HepG2 (cell line): ENCODE results near the gene SDK1. TPM values are rescaled to one million over a fixed set of nuclear protein-coding genes. Genes with fewer than 3 reads are reported as not detected.
A peak's percentile ranks its signal among the peaks of the same experiment; 100 is the strongest.

Source experiments
- ESRRA ChIP-seq: sonication (generic); formaldehyde crosslinking; IDR thresholded peaks from 2 replicates; pipeline ENCODE4 v1.5.1; 2020; ENCODE audit warnings: mild to moderate bottlenecking, low read depth, missing genetic modification reagents
- FOXJ3 ChIP-seq: sonication (generic); formaldehyde crosslinking; IDR thresholded peaks from 2 replicates; pipeline ENCODE4 v1.4.0; 2020; ENCODE audit warnings: missing genetic modification reagents, mild to moderate bottlenecking, borderline replicate concordance
- FOXP4 ChIP-seq: sonication (generic); formaldehyde crosslinking; IDR thresholded peaks from 2 replicates; pipeline ENCODE4 v1.4.0; 2020; ENCODE audit warnings: missing genetic modification reagents
- GATAD2A ChIP-seq: IDR thresholded peaks from 2 replicates; pipeline ENCODE4 v1.6.1; 2016
- HCFC1 ChIP-seq: fragments of 150-350 bp; IDR thresholded peaks from 2 replicates; pipeline ENCODE4 v1.6.1; 2014; ENCODE audit warnings: low read depth, low read length
- NBN ChIP-seq: fragments of 450-650 bp; conservative IDR thresholded peaks from 2 replicates; pipeline ENCODE4 v1.6.1; 2017
- NFKBIZ ChIP-seq: IDR thresholded peaks from 2 replicates; pipeline ENCODE4 v1.6.1; 2018; ENCODE audit warnings: missing genetic modification reagents, missing compliant biosample characterization
- NR2F6 ChIP-seq, 2 experiments: IDR thresholded peaks; 2 replicates each; pipeline ENCODE4 v1.6.1; 2016; ENCODE audit warnings: antibody characterized with exemption in 1 of 2, mild to moderate bottlenecking in 1 of 2
- PHF21A ChIP-seq: sonication (generic); formaldehyde crosslinking; IDR thresholded peaks from 2 replicates; pipeline ENCODE4 v1.5.0; 2020; ENCODE audit warnings: mild to moderate bottlenecking, missing genetic modification reagents
- RARA ChIP-seq: IDR thresholded peaks from 2 replicates; pipeline ENCODE4 v1.6.1; 2016; ENCODE audit warnings: missing genetic modification reagents, missing compliant biosample characterization
- ZNF281 ChIP-seq: sonication (generic); formaldehyde crosslinking; IDR thresholded peaks from 2 replicates; pipeline ENCODE4 v1.4.0; 2020; ENCODE audit warnings: missing genetic modification reagents, borderline replicate concordance
- ZNF33A ChIP-seq: sonication (generic); formaldehyde crosslinking; IDR thresholded peaks from 2 replicates; pipeline ENCODE4 v1.5.1; 2020; ENCODE audit warnings: missing genetic modification reagents, mild to moderate bottlenecking, moderate library complexity, borderline replicate concordance
- ZNF44 ChIP-seq: sonication (generic); formaldehyde crosslinking; IDR thresholded peaks from 2 replicates; pipeline ENCODE4 v1.5.1; 2020; ENCODE audit warnings: mild to moderate bottlenecking, missing genetic modification reagents
- ZNF567 ChIP-seq: sonication (generic); formaldehyde crosslinking; IDR thresholded peaks from 2 replicates; pipeline ENCODE4 v1.8.1; 2023; ENCODE audit warnings: mild to moderate bottlenecking, missing genetic modification reagents, borderline replicate concordance
- ZNF703 ChIP-seq: sonication (generic); formaldehyde crosslinking; IDR thresholded peaks from 2 replicates; pipeline ENCODE4 v1.5.1; 2020; ENCODE audit warnings: missing genetic modification reagents, mild to moderate bottlenecking, moderate library complexity, borderline replicate concordance
- ZNF709 ChIP-seq: sonication (generic); formaldehyde crosslinking; IDR thresholded peaks from 2 replicates; pipeline ENCODE4 v1.5.0; 2020; ENCODE audit warnings: mild to moderate bottlenecking, missing genetic modification reagents
- ZNF776 ChIP-seq: sonication (generic); formaldehyde crosslinking; IDR thresholded peaks from 2 replicates; pipeline ENCODE4 v1.4.0; 2020; ENCODE audit warnings: mild to moderate bottlenecking, missing genetic modification reagents
- ZNF777 ChIP-seq: sonication (generic); formaldehyde crosslinking; IDR thresholded peaks from 2 replicates; pipeline ENCODE4 v1.4.0; 2020; ENCODE audit warnings: missing genetic modification reagents
- ZNF83 ChIP-seq: sonication (generic); formaldehyde crosslinking; IDR thresholded peaks from 2 replicates; pipeline ENCODE4 v1.4.0; 2020; ENCODE audit warnings: missing genetic modification reagents, mild to moderate bottlenecking, borderline replicate concordance
- polyA plus RNA-seq, 8 experiments: library from polyadenylated mRNA; depleted of rRNA in 3 of 8; stranded (reverse) in 7 of 8; unstranded in 1 of 8; fragments of >200 nt; fragmentation: Illumina TruSeq in 4 of 8; extraction: Trizol in 4 of 8; gene quantifications; 2 replicates each; pipeline versions ENCODE4 v1.2.1 to v1.2.3, GENCODE V29; 2011 to 2016; ENCODE audit warnings: low read depth in 4 of 8, missing spikeins in 1 of 8, mixed read lengths in 1 of 8; ENCODE audit not compliant: insufficient read depth in 1 of 8
- total RNA-seq, 5 experiments: library from RNA; depleted of rRNA; stranded (reverse); fragments of >200 nt; fragmentation: Illumina TruSeq; extraction: Trizol; gene quantifications; 2 replicates each; pipeline ENCODE4 v1.2.3, GENCODE V29; 2016; ENCODE audit warnings: low read depth in 1 of 5
- TF ChIP-seq, protein P1 (sequence below): sonication (generic); formaldehyde crosslinking; IDR thresholded peaks from 2 replicates; pipeline ENCODE4 v1.5.1; 2020; ENCODE audit warnings: mild to moderate bottlenecking, moderate library complexity, missing genetic modification reagents

Gene SDK1
- total and polyA plus RNA-seq, 2 of the 13 experiments (the other 11 are each of a cell fraction or from before 2014, with no cell fraction given) = 0.35 to 2.4 TPM

- TF ChIP-seq NR2F6 (IDR thresholded peaks at IDR 0.05) = 0 out of 2 replicates have a peak, but pooled peaks have one; percentile 10
- peak; percentile 49; the same call in 1 of the 2 replicates for TF ChIP-seq NR2F6 (CRISPR knock-in tag; IDR thresholded peaks at IDR 0.05)
- TF ChIP-seq NFKBIZ (CRISPR knock-in tag) = no peak
- no peak for TF ChIP-seq ZNF703
- no peak for TF ChIP-seq ZNF776 (CRISPR knock-in tag)
- no peak for TF ChIP-seq ZNF83
- TF ChIP-seq, protein P1, sequence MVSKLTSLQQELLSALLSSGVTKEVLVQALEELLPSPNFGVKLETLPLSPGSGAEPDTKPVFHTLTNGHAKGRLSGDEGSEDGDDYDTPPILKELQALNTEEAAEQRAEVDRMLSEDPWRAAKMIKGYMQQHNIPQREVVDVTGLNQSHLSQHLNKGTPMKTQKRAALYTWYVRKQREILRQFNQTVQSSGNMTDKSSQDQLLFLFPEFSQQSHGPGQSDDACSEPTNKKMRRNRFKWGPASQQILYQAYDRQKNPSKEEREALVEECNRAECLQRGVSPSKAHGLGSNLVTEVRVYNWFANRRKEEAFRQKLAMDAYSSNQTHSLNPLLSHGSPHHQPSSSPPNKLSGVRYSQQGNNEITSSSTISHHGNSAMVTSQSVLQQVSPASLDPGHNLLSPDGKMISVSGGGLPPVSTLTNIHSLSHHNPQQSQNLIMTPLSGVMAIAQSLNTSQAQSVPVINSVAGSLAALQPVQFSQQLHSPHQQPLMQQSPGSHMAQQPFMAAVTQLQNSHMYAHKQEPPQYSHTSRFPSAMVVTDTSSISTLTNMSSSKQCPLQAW = peak; percentile 67; the same call in 1 of the 2 replicates
- TF ChIP-seq ZNF709 (CRISPR knock-in tag) = no peak
- no peak for TF ChIP-seq ZNF567 (CRISPR knock-in tag)
- TF ChIP-seq PHF21A (CRISPR knock-in tag) = peak; percentile 94
- TF ChIP-seq NBN = no peak
- peak; percentile 58; the same call in 1 of the 2 replicates for TF ChIP-seq ESRRA (CRISPR knock-in tag)
- TF ChIP-seq ZNF44 = no peak
- TF ChIP-seq RARA = peak; percentile 72
- TF ChIP-seq FOXJ3 (CRISPR knock-in tag) = peak; percentile 39; the same call in 1 of the 2 replicates
- 0 out of 2 replicates have a peak, but pooled peaks have one; percentile 47 for TF ChIP-seq GATAD2A (CRISPR knock-in tag)
- TF ChIP-seq ZNF281 (CRISPR knock-in tag) = no peak
- TF ChIP-seq HCFC1 = no peak
- TF ChIP-seq FOXP4 (CRISPR knock-in tag) = peak; percentile 83
- TF ChIP-seq ZNF33A (CRISPR knock-in tag) = no peak
- TF ChIP-seq ZNF777 (CRISPR knock-in tag) = no peak
Observed at GRCh38 chr7:4006687-4007086, 705.6 kb downstream of the SDK1 start (continued).
